Activated gamma-delta T cell (primary cell): Measurements from ENCODE around the gene POP7.

Source experiments
- DNase-seq: peaks from one replicate; lab custom pipeline; 2025; lab: John Stamatoyannopoulos, UW

Gene POP7

GRCh38 chr7:100679129-100679926 lies 26.6 kb upstream of the POP7 start:
- DNase-seq = no peak

- DNase-seq = no peak
These were observed 25.9 kb upstream of the POP7 start for GRCh38 chr7:100679927-100680575.

- DNase-seq = no peak
These were observed 25.2 kb upstream of the POP7 start for GRCh38 chr7:100680576-100681271.

DNA sequence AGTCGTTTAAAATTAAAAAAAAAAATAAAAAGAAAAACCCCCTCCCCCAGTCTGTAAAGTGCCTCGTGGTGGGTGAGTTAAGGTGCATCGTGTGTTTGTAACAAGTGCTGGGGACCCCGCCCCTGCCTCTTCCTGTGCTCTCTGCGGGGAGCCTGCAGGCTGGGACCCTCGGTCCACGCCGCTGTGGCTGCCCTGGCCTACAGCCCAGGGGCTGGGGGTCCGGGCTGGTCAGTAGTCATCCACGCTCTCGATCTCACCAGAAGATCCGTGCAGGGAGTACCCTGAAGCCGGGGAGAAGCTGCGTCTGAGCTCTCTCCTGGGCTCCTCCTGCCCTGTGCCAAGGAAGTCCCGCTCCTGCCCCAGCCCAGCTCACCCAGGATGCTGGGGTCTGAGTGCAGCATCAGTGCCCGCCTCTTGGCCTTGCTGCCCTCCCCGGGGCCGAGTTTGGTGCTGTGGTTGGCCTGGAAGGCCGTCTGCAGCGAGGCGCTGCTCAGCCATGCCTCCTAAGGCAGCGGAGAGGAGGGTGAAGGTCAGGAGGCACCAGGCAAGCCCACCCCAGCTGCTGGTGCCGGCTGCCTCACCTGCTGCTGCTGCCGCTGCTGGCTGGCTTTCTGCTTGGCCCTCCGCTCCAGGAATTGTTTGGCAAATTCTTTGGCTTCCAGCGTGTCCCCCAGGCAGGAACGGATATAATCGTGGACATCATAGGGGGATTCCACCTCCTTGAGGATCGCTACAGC lies 24.3 kb upstream of the POP7 start:
- DNase-seq = no peak

GRCh38 chr7:100682228-100682741 lies 23.6 kb upstream of the POP7 start:
- DNase-seq = no peak

DNA sequence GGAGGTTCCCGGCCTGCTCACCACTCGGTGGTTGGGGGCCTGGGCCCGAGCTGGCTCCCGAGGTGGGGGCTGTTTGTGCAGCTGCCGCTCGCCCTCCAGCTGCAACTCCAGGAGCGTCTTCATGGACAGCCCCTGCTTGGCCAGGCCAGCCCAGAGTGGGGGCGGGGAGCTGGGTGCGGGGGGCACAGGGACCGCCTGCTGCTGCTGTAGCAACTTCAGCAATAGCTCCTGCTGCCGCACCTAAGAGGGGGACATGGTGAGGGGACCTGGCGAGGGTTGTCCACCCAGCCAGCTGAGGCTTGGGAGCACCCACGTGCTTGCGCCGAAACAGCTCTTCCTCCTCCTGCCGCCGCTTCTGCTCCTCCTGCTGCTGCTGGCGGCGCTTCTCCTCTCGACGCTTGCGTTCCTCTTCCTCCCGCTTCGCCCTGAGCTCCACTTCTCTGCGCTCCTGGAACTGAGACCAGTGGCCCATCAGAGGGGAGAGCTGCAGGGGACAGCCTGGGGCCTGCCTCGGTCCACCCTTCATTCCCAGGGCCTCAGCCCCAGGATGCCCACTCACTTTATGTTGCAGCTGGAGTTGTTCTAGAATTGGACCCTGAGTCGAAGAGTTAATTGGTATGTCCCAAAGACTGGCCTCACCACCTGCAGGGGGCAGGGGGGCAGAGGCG lies 22.8 kb upstream of the POP7 start:
- no peak for DNase-seq

DNA sequence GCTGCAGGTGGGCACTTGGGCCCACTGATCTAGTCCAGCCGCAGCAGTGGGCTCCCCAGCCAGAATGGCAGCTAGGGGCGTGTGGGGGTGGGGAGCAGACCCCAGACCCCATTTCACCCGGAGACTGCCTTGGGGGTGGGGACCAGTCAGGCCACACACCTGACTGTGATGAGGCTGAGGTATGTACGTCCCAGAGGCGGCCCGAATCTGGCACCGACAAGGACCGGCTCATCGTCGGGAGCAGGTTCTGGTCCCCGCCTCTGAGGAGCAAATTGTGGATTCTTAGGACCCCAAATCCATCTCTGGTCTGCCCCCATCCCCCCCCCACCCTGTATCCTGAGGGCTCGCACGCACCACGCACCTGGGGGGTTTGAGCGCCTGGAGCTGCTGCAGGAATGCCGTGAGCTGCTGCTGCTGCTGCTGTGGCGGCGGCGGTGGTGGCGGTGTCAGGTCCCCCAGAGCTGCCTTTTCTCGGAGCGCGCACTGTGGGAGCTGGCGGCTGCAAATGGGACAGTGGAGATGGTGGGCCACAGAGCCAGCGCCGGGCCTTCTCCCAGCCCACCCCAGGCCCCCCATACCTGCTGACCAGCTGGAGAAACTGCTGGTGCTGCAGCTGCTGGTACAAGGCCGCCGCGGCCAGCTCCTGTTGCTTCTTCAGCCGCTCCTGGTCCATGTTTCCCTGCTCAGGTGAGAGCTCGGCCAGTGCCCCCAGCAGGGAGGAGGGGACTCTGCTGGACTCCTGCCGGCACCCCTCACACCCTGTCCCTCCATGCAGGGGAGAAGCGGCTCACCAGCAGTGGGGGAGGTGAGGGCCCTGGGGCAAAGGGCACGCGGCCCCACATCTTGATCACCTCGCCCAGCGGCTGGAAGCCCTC lies 22.0 kb upstream of the POP7 start:
- no peak for DNase-seq

GRCh38 chr7:100684534-100685042 lies 21.3 kb upstream of the POP7 start:
- DNase-seq = no peak

- no peak for DNase-seq
These were observed 20.8 kb upstream of the POP7 start for GRCh38 chr7:100685049-100685605.

DNA sequence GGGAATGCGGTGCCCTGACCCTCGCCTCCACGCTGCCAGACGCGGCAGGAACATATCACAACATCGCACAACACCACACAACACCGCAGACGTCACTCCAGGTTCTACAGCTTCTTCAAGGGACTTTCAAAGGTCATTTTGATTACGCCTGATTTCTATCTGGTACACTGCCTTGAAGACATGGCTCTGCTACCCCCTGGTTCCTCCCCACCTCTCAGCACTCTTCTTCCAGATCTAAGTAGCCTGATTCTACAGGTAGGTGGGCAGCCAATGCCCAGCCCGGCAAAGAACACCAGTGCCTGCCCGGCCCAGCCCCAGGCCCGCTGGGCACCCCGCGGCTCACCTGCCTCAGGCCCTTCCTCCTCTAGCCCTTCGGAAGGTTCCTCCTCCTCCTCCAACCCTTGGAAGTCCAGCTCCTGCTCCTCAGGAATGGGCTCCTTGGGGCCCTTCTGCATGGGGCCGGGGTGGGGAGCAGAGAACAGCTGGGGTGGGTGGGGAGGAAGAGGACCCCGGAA lies 20.2 kb upstream of the POP7 start:
- no peak for DNase-seq

DNA sequence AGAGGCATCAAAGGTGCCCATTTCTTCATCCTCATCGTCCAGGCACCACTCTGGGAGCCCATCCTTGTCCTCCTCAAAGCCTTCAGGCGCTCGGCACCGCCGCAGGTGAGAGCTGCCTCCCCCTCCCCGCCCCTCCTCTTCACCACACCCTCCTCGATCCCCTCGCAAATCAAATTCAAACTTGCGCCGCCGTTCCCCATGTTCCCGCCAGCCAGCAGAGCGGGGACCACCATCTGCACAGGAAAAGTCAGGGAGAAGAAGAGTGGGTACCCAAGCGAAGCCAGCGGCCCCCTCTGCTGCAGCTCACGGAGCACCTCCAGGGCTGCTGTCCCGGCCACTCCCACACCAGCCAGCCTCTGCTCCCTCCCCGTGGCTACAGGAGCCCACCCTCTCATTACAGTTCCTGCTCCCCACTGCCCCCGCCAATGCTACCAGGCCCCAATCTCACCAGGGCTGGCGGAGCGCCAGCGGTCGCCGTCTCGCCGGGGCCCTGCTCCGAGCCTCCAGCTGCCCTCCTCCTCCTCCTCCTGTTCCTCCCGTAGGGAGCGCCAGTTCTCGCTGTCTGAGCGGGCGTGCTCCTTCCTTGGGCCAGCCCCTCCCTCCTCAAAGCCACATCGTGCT lies 19.6 kb upstream of the POP7 start:
- DNase-seq = no peak

- no peak for DNase-seq
These were observed 19.1 kb upstream of the POP7 start for GRCh38 chr7:100686822-100687211.

GRCh38 chr7:100687261-100687660 lies 18.7 kb upstream of the POP7 start:
- DNase-seq = no peak

- no peak for DNase-seq
These were observed 18.1 kb upstream of the POP7 start for GRCh38 chr7:100687751-100688300.

- DNase-seq = no peak
These were observed 17.5 kb upstream of the POP7 start for GRCh38 chr7:100688326-100688860.

- no peak for DNase-seq
These were observed 16.4 kb upstream of the POP7 start for GRCh38 chr7:100689230-100690135.
